ENCODE results near the gene S100A3. TPM values are rescaled to one million over a fixed set of nuclear protein-coding genes. Genes with fewer than 3 reads are reported as not detected.
"Not testable (repeated sequence)": the region's sequence is repeated elsewhere in the genome, so short reads cannot be mapped to it uniquely, and the experiment has no call there.

The S100A3 gene
- polyA plus RNA-seq, 1 donor from 2014 or later: not detected

GRCh38 chr1:153563991-153564390 lies 14.9 kb upstream of the S100A3 start:
- Histone ChIP-seq H3K79me2 (replicated peaks; ENCODE audit: insufficient read depth, low read length) (no peaks in the 10 kb centered on the region), H3K4me2 (ENCODE audit: low read length) (no peak overlapping the region), H2AFZ (ENCODE audit: low read depth, low read length) (no peak overlapping the region), H3K9me3 (ENCODE audit: low read length) (no peaks in the 10 kb centered on the region), H3K9ac (ENCODE audit: low read length) (no peak overlapping the region), H4K20me1 (ENCODE audit: insufficient read depth) (no peaks in the 10 kb centered on the region), H3K4me3 (ENCODE audit: low read length) (no peak overlapping the region), H3K27ac (ENCODE audit: low read length) (no peak overlapping the region), H3K9me2 (ENCODE audit: insufficient read depth, low read length) (no peaks in the 10 kb centered on the region), H3K27me3 (ENCODE audit: insufficient read depth, low read depth, low read length) (no peaks in the 10 kb centered on the region), H3K36me3 (ENCODE audit: insufficient read depth, low read length) (no peaks in the 10 kb centered on the region), H3F3A (ENCODE audit: insufficient read depth, low read length, poor library complexity, severe bottlenecking) (no peaks in the 10 kb centered on the region)
- TF ChIP-seq EP300 (conservative IDR thresholded peaks at IDR 0.05; ENCODE audit: poor library complexity, severe bottlenecking) (no peak), POLR2AphosphoS5 (IDR thresholded peaks at IDR 0.05) (no peak), MXI1 (conservative IDR thresholded peaks at IDR 0.05; ENCODE audit: poor library complexity, severe bottlenecking) (no peak), SMC3 (conservative IDR thresholded peaks at IDR 0.05; ENCODE audit: poor library complexity) (no peak), REST (IDR thresholded peaks at IDR 0.05; ENCODE audit: borderline replicate concordance) (no peak), EZH2 (IDR thresholded peaks at IDR 0.05; ENCODE audit: borderline replicate concordance, insufficient read depth, low read length, poor library complexity, severe bottlenecking) (no peak), CTCF (IDR thresholded peaks at IDR 0.05; ENCODE audit: poor library complexity, severe bottlenecking) (no peak), TAF1 (IDR thresholded peaks at IDR 0.05; ENCODE audit: low read depth) (no peak), RAD21 (conservative IDR thresholded peaks at IDR 0.05) (no peak)

GRCh38 chr1:153563483-153563901 lies 14.4 kb upstream of the S100A3 start:
- Histone ChIP-seq H3K27ac (ENCODE audit: low read length) (no peak overlapping the region), H3F3A (ENCODE audit: insufficient read depth, low read length, poor library complexity, severe bottlenecking) (no peaks in the 10 kb centered on the region), H3K36me3 (ENCODE audit: insufficient read depth, low read length) (no peaks in the 10 kb centered on the region), H3K4me2 (ENCODE audit: low read length) (no peak overlapping the region), H2AFZ (ENCODE audit: low read depth, low read length) (no peak overlapping the region), H3K4me3 (ENCODE audit: low read length) (no peak overlapping the region), H3K9ac (ENCODE audit: low read length) (no peak overlapping the region), H3K79me2 (replicated peaks; ENCODE audit: insufficient read depth, low read length) (no peaks in the 10 kb centered on the region), H3K9me3 (ENCODE audit: low read length) (no peaks in the 10 kb centered on the region), H3K9me2 (ENCODE audit: insufficient read depth, low read length) (no peaks in the 10 kb centered on the region), H4K20me1 (ENCODE audit: insufficient read depth) (no peaks in the 10 kb centered on the region), H3K27me3 (ENCODE audit: insufficient read depth, low read depth, low read length) (no peaks in the 10 kb centered on the region)
- TF ChIP-seq RAD21 (conservative IDR thresholded peaks at IDR 0.05): no peak
- no peak for TF ChIP-seq MXI1 (conservative IDR thresholded peaks at IDR 0.05; ENCODE audit: poor library complexity, severe bottlenecking)
- TF ChIP-seq SMC3 (conservative IDR thresholded peaks at IDR 0.05; ENCODE audit: poor library complexity): no peak
- TF ChIP-seq POLR2AphosphoS5 (IDR thresholded peaks at IDR 0.05): no peak
- TF ChIP-seq EZH2 (IDR thresholded peaks at IDR 0.05; ENCODE audit: borderline replicate concordance, insufficient read depth, low read length, poor library complexity, severe bottlenecking): no peak
- no peak for TF ChIP-seq REST (IDR thresholded peaks at IDR 0.05; ENCODE audit: borderline replicate concordance)
- TF ChIP-seq CTCF (IDR thresholded peaks at IDR 0.05; ENCODE audit: poor library complexity, severe bottlenecking): no peak
- TF ChIP-seq EP300 (conservative IDR thresholded peaks at IDR 0.05; ENCODE audit: poor library complexity, severe bottlenecking): no peak
- no peak for TF ChIP-seq TAF1 (IDR thresholded peaks at IDR 0.05; ENCODE audit: low read depth)

- H3K4me3 ChIP-seq (ENCODE audit: low read length); H3K27ac ChIP-seq (ENCODE audit: low read length); H3K9me2 ChIP-seq (ENCODE audit: insufficient read depth, low read length); H2AFZ ChIP-seq (ENCODE audit: low read depth, low read length); H3K9me3 ChIP-seq (ENCODE audit: low read length); H4K20me1 ChIP-seq (ENCODE audit: insufficient read depth); H3K36me3 ChIP-seq (ENCODE audit: insufficient read depth, low read length); H3K79me2 ChIP-seq (replicated peaks; ENCODE audit: insufficient read depth, low read length); H3K9ac ChIP-seq (ENCODE audit: low read length); H3K4me2 ChIP-seq (ENCODE audit: low read length); H3F3A ChIP-seq (ENCODE audit: insufficient read depth, low read length, poor library complexity, severe bottlenecking); H3K27me3 ChIP-seq (ENCODE audit: insufficient read depth, low read depth, low read length): not testable (repeated sequence)
Observed at GRCh38 chr1:153562021-153562420, 13.0 kb upstream of the S100A3 start.

Measured in neural cell (in vitro differentiated cells).